HG03095 (cell line): ENCODE measurements around the gene MRPS31.

ENCODE experiments used
- ATAC-seq: cut with Tn5 transposase; IDR thresholded peaks from one replicate; pipeline ENCODE4 v1.9.1; 2021; ENCODE audit warnings: moderate library complexity; ENCODE audit not compliant: unreplicated experiment

The MRPS31 gene

GRCh38 chr13:40770934-40771618 lies at the start of gene MRPS31:
MRPS31 (minus strand) TSS chr13:40771190; CDS start chr13:40771136, 54 bp downstream.
- peak; percentile 96 for ATAC-seq

GRCh38 chr13:40819797-40820315 lies 48.9 kb upstream of the MRPS31 start:
- no peak for ATAC-seq

- ATAC-seq = no peak
Observed at GRCh38 chr13:40818926-40819325, 47.9 kb upstream of the MRPS31 start.

- no peak for ATAC-seq
Observed at GRCh38 chr13:40814803-40815202, 43.8 kb upstream of the MRPS31 start.

- ATAC-seq = no peak
Observed at GRCh38 chr13:40813667-40814454, 42.9 kb upstream of the MRPS31 start.

- no peak for ATAC-seq
Observed at GRCh38 chr13:40812724-40813445, 41.9 kb upstream of the MRPS31 start.

GRCh38 chr13:40812102-40812501 lies 41.1 kb upstream of the MRPS31 start:
- no peak for ATAC-seq

GRCh38 chr13:40809471-40809870 lies 38.5 kb upstream of the MRPS31 start:
- ATAC-seq = no peak

GRCh38 chr13:40806241-40806640 lies 35.3 kb upstream of the MRPS31 start:
- no peak for ATAC-seq

GRCh38 chr13:40803316-40803715 lies 32.3 kb upstream of the MRPS31 start:
- ATAC-seq = no peak

- ATAC-seq = no peak
Observed at GRCh38 chr13:40801255-40802217, 30.5 kb upstream of the MRPS31 start.

GRCh38 chr13:40800559-40800958 lies 29.6 kb upstream of the MRPS31 start:
- ATAC-seq = no peak

- no peak for ATAC-seq
Observed at GRCh38 chr13:40799508-40799907, 28.5 kb upstream of the MRPS31 start.

GRCh38 chr13:40798380-40798779 lies 27.4 kb upstream of the MRPS31 start:
- ATAC-seq = no peak

GRCh38 chr13:40796649-40797048 lies 25.7 kb upstream of the MRPS31 start:
- ATAC-seq = no peak

GRCh38 chr13:40794414-40795368 lies 23.7 kb upstream of the MRPS31 start:
- ATAC-seq = no peak

- ATAC-seq = no peak
Observed at GRCh38 chr13:40793339-40793738, 22.3 kb upstream of the MRPS31 start.

- ATAC-seq = peak; percentile 39
Observed at GRCh38 chr13:40792284-40793051, 21.5 kb upstream of the MRPS31 start.
